Spleen (tissue), 7 donors: ENCODE results near the gene ZNF701.

Source experiments
- POLR2A ChIP-seq, 3 donors: fragments of 450-650 bp; IDR thresholded peaks; one replicate each; pipeline ENCODE4 v1.5.1; 2017; ENCODE audit warnings: antibody characterized with exemption in 3 of 3, mild to moderate bottlenecking in 1 of 3
- POLR2AphosphoS5 ChIP-seq, 3 donors: sonication (generic); formaldehyde crosslinking; IDR thresholded peaks; one replicate each; pipeline ENCODE4 v1.5.1; 2017; ENCODE audit warnings: antibody characterized with exemption in 3 of 3
- TF ChIP-seq, protein P1 (sequence below), 11 experiments: fragments of 200-600 bp in 7 of 11; fragments of 450-650 bp in 4 of 11; sonication (generic) in 4 of 11; IDR thresholded peaks in 8 of 11; conservative IDR thresholded peaks in 3 of 11; 1 replicate in 7 of 11; 2 replicates in 4 of 11; pipeline versions ENCODE4 v1.4.0 to v1.8.0; 2016 to 2021; ENCODE audit warnings: antibody characterized with exemption in 11 of 11, inconsistent platforms in 4 of 11, mild to moderate bottlenecking in 1 of 11
- donor health status: DM: no; HTN: no; CAD: no; lungs with moderate emphysema.
- donor health status: DM: no; HTN: no; CAD: no.
- donor health status: DM: no; HTN: no; CAD: no.

- TF ChIP-seq POLR2A (IDR thresholded peaks at IDR 0.05) (no peak), POLR2AphosphoS5 (IDR thresholded peaks at IDR 0.05) (no peak)
- TF ChIP-seq, protein P1, sequence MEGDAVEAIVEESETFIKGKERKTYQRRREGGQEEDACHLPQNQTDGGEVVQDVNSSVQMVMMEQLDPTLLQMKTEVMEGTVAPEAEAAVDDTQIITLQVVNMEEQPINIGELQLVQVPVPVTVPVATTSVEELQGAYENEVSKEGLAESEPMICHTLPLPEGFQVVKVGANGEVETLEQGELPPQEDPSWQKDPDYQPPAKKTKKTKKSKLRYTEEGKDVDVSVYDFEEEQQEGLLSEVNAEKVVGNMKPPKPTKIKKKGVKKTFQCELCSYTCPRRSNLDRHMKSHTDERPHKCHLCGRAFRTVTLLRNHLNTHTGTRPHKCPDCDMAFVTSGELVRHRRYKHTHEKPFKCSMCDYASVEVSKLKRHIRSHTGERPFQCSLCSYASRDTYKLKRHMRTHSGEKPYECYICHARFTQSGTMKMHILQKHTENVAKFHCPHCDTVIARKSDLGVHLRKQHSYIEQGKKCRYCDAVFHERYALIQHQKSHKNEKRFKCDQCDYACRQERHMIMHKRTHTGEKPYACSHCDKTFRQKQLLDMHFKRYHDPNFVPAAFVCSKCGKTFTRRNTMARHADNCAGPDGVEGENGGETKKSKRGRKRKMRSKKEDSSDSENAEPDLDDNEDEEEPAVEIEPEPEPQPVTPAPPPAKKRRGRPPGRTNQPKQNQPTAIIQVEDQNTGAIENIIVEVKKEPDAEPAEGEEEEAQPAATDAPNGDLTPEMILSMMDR (IDR thresholded peaks at IDR 0.05 in 8 of 11, conservative IDR thresholded peaks at IDR 0.05 in 3 of 11), result no peak
Measured at GRCh38 chr19:52536448-52536800, 33.7 kb upstream of the ZNF701 start.
